GM19240 (cell line): ENCODE results near the gene LMO4.

Source experiments
- DNase-seq: peaks from one replicate; pipeline ENCODE4 v3.0.0; 2011; ENCODE audit warnings: low spot score; ENCODE audit not compliant: insufficient read length

The LMO4 gene

DNA sequence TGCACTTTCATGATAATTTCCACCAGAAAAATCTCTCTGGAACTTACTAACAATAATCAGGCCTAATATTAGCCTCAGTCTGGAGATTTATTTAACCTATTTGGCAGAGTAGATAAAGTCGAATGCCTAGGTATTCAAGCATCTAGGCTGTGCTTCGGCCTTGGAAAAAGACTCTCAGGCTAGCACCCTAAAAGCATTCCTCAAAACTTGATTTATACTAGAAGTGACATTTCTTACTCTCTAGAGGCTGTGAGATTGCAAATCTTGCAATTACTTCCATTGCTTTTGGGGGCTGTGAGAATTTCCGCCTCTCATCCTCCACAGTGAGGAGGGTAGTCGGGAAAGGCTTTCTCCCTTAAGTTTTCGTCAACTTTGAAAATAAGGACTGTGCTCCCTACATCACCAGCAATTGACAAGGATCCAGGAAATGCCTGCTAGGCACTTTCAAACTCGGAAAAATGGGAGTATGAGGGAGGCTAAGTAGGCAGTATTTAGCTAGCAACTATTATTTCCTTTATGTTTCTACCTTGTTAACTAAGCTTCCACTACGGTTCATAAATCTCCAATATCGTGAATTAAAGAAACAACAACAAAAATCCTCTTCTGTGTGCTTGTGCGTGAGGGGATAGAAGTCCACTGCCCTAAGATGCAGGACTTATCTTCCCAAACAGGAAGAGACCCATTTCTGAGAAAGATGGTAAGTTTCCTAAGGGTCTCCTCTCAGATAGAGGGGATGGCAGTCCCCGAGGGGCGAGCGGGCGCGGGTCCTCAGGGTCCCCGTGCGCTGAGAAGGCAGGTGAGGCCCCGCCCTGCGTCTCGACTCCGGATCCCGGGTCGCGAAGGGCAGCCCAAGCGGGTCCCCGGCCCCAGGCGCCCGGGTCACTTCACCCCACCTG lies 1.1 kb upstream of the LMO4 start:
- DNase-seq, result no peak

- DNase-seq, result no peak
Measured at GRCh38 chr1:87329051-87329525, 408 bp downstream of the LMO4 start.

DNA sequence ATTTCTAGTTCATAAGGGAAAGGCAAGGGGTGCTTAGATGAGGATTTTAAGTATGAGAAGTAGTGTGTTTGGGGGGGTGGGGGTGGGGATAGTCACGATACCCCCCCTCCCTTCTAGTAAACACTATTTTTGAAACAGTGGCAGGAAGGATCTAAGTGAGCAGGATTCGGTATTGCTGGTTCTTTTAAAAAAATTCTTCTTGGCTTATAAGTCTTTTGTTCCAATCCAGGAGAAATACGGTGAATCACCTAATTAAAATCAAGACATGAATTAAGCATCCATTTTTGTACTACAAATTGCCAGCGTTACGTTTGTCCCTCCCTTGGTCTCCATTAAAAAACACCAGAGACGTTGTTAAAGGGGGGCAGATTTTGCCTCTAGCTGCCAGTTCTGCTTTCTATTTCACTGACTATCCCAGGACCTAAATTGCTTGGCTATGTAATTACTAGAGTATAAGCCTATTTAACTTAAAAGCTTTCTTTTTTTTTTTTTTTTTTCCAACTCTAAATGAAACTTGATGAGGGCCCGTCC lies 911 bp downstream of the LMO4 start:
- no peak for DNase-seq

DNA sequence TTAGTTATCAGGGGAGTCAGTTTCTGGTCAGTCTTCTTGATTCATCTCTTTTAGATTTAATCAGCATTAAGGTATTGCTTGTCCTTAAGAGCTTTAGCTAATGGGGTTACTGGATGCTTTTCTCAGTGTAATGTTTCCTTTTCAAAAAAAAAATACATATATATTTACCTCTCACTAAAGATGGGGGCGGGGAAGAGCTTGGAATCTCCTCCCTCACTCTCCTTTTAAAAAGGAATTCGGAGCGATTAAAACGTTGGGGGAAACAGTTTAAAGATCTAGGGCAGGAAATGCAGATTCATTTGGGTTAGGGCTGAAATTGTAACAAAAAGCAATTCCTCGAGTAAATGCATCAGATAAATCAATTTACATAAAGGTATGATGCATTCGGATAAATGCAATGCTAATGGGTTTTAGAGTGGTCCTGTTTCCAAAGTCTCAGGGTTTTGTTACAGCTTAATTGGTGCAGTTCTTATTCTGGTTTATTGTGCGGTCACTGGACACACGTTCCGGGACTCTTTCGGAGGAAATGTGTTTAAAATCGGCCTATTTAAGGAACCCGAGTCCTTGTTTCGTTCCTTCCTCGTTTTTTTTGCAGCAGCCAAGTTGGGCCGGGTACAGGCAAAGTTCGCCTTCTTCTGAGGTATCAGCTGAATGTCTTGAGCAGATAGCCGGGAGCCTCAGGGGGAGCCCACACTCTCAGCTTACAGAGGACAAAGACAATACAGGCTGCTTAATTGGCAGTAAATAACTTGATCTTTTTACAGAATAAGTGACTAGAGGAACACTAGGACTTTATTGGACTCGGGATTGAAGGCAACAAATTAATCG lies 1.6 kb downstream of the LMO4 start:
- DNase-seq, result no peak

- DNase-seq, result no peak
Measured at GRCh38 chr1:87330885-87331364, 2.2 kb downstream of the LMO4 start.

DNA sequence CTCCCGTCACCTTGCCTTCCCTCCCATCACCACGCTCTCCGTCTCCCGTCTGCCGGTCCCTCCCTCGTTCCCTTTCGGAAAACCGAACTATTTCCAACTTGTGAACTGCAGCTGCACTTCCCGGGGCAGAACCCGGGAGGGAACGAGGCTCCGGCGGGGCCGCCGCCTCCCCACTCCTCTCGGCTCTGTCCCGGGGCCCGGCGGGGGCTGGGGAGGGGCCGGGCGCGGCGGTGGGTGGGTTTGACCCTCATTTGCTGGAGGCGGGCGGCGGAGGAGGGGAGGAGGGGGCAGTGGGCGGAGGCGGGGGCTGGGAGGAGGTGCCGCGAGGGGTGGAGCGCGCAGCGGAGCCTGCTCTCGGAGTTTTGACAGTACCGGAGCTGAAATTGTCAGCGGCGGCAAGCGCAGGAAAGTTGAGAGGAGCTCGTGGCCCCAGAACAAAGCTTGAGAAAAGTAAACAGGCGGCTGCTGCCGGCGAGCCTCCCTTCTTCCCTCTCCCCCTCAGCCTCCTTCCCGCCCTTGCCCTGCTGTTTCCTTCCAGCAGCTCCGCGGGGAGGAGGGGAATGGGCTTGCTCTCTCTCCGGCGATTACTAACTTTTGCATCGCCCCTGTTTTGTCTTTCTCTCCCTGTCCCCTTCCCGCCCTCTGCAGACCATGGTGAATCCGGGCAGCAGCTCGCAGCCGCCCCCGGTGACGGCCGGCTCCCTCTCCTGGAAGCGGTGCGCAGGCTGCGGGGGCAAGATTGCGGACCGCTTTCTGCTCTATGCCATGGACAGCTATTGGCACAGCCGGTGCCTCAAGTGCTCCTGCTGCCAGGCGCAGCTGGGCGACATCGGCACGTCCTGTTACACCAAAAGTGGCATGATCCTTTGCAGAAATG lies 2.9 kb downstream of the LMO4 start:
- DNase-seq, result peak; percentile 19

DNA sequence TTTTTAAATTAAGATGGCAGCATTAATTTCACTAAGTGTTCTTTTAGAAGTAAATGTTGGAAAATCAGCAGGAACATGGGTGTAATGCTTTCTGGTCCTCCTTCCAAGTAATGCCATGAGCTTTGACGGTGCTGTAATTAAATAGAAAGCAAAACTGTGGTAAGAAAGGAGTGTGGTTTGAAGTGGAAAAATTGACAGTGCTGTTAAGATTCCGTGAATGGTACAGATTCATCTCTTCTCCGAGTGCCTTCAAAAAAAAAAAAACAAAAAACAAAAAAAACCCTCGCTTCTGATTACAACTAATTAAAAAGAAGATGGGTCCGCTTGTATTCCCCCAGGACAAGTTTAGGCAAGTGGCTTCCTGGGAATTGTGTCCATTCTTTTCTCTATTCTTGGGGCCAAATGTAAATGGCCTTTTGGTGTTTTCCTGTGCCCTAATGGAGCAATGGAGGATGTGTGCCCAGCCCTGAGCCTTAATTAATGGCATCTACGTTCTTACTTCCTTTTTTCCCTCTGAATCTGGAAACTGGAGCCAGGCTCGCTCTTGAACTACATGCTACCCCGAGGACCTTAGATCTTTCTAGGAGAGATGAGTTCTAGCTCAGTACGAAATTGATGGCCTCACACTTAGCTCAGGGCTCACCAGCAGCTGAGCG lies 5.1 kb downstream of the LMO4 start:
- no peak for DNase-seq

DNA sequence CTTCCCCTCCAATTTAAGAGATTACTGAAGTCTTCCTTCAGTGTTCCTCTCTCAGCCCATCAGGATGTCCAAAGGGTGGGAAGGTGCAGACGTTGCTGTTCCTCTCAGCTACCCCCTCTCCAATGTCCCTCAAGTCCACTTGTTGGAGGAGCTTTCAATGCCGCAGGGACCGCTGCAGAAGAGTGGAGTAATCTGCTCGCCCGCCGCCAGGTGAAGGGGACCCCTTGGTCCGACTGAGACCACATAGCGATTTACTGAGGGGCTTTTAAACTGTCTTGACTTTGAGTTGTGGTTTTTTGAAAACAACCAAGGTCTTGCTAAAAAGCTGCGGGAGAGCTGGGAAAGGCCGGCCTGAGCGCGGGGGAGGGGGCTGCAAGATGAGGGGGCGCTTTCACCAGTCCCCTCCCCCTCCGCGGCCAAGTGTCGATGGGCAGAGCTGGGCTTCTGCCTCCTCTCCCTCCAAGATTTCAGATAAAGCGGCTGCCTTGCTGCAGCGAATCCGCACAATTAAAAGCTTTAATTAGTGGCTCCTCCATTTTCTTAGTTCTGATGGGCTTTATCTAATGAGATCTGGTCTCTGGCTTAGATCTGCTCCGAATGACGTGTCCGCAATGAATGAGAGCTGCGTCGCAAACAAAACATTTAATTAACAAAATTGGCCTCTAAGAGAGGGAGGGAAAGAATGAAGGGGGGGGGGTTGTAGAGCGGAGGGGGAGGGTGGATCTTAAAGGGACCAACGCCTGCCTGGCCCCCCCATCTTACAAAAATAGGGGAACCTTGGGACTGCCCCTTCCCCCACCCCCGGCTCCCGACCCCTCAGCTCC lies 5.9 kb downstream of the LMO4 start:
- no peak for DNase-seq

DNA sequence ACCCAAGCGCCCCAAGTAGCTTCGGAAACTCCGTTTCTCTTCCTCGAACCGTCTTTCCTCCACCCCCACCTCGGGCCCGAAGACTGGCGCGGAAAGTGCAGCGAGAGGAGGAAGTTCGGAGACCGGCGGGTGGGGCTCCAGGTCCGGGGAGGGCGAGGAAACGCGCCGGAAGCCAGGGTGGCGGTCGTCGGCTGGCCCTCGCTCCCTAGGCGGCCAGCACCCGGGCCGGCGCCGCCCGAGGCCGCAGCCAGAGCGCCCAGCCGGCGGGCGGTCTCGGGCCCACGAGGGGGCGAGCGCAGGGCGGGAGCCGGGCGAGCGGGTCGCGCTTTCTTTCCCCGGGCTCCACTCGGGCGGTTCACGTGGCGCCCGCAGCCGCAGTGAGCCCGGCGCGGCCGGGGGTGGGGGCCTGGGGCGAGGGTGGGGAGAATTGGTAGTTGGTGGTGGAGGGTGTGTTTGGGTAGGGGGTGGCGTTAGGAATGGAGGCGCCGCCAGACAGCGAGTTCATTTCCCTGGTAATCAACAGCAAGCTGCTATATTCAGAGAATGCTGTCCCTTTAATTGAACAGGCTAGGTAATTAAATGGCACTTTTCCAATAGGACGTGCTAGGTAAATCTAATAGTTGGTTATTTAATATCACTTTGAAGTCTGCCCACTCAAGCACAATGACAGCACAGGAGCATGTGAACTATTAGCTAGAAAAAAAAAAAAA lies 6.7 kb downstream of the LMO4 start:
- peak; percentile 35 for DNase-seq

DNA sequence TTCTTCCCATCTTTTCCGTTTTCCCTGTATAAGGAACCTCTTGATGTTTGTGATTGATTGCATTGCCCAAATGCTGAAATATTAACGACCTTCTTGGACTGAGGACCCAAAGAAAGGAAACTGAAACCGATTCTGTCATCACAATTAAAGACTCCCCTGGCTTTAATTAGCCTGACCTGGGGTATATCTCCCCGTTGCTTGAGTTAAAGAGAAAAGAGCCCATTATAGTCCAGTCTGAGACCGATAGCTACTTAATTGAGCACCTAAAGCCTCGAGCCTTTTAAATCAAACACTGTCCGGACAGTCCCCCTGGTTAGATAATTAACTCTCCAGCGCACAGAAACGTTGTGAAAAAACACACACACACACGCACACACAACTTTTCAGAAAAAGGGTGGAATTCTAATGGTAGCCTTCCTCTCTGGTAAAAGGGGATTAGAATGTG lies 8.0 kb downstream of the LMO4 start:
- DNase-seq, result no peak

DNA sequence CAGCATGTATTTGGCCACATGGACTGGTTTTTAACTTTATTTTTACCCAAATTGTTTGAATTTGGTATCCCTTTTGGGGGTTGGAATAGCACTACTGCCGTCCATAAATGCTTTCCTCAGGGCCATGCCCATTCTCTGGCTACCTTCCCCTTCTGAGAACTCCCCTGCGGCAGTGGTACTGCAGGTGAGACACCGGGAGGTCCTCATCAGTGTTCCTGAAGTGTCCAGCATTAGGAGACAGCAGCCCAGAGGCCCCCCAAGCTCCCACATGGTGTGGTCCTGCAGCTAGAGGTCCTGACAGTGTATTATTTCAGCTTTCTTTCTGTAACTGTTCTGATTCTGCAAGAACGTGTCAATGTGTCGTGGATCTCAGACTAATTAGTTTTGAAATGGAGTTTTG lies 8.9 kb downstream of the LMO4 start:
- DNase-seq, result no peak

GRCh38 chr1:87338566-87338965 lies 9.9 kb downstream of the LMO4 start:
- no peak for DNase-seq

- DNase-seq, result no peak
Measured at GRCh38 chr1:87344231-87344630, 15.6 kb downstream of the LMO4 start.

DNA sequence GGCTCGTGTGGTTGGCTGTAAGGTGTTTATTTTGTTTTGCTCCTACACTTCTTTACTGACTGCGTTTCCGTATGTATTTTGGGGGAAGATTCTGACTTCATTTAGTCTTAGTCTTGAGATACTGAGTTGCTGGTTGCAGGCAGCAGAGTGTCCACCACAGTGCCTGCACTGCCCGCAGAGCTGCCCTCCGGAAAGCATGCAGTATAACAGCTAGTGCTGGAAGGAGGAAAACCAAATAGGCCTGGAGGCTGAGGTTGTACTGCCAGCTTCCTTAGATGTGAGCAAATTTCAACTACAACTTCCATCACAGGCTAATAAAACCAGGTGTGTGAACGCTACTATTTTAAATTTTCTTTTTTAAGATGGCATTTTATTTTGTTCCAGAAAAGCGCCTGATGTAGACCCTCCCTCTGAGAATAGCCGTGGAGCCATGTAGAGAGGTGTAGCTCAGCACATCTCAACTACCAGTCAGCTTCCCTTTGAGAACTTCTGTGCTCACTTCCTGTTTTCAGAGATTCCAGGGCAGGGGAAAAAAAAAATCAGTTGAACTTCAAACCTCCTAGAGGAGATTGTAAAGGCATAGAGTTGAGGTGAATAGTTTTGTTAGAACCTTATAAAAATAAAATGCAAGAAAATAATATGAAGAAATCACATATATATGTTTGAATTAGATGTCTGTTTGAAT lies 17.6 kb downstream of the LMO4 start:
- DNase-seq, result no peak

GRCh38 chr1:87348341-87349019 lies 19.8 kb downstream of the LMO4 start:
- DNase-seq, result no peak

DNA sequence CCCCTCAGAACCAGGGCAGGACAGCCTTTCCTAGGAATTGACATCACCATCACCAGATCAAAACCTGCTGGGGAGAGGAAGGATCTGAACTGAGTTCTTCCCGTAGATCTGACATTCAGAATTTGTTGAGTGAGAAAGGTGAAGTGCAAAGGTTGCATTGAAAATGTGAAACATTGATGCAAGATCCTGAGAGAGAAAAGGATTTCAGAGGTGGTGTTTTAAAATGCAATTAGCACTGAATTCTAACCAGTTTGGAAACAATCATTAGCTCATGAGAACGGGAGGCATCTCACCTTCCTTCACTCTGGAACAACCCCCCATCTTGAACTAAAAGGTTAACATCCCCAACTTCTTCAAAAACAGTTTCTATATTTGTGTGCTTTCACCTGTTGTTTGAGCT lies 20.4 kb downstream of the LMO4 start:
- DNase-seq, result no peak

GRCh38 chr1:87355894-87356293 lies 27.2 kb downstream of the LMO4 start:
- DNase-seq, result no peak

DNA sequence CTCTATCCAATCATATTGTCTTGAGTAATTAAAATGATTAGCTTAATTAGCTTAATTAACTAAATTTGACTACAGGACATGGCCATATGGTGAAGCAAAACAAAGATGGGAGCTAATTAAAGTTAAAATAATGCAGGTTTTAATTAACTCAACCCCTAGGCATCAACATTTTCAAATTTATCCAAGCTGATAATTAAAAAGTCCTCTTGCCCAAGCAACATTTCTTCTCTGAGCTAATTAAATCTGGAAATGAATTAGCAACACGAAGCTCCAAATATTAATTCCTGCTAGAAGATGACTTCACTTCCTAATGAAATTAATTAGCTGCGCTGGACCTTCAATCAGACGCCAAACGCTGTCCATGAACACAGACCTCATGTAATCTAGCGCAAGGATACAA lies 27.9 kb downstream of the LMO4 start:
- no peak for DNase-seq
